Midbrain (tissue), 1 donor: Measurements from ENCODE around the gene CENPX.

Experiments used
- DNase-seq: peaks from one replicate; lab custom pipeline; 2025; lab: John Stamatoyannopoulos, UW

CENPX gene

DNA sequence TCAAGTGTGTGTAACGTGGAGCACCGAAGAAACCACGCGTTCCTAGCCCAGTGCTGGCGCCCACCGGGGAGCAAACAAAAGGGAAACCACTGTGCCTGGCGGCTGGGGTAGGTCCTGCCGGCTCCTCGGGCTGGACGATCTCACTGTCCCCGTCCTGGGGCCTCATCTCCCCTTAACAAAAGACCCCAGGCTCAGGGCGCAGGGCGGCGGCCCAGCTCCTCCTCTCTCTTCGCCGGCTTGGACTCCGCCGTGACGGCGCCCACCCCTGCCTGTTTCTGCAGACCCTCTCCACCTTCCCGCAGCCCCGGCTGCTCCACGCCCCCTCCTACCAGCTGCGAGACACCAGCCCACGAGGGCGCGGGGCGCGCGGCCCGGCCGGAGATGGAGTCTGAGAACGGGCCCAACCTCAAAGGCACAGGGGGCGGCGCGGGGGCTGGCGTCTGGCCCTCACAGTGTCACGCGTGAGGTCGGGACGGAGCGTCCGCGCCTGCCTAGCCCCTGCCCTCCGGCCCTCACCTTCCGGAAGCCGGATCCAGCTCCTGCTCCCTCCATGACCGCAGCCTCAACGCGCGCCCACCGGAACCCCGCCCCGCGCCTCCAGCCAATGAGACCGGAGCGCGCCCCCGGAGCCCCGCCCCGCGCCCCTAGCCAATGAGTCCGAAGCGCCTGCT, at the start of gene CENPX:
Gene CENPX, minus strand, starts transcription at position 569 of the 671 bp plus-strand sequence. Its CDS starts 17 bp downstream, at position 552.
- DNase-seq: no peak

DNA sequence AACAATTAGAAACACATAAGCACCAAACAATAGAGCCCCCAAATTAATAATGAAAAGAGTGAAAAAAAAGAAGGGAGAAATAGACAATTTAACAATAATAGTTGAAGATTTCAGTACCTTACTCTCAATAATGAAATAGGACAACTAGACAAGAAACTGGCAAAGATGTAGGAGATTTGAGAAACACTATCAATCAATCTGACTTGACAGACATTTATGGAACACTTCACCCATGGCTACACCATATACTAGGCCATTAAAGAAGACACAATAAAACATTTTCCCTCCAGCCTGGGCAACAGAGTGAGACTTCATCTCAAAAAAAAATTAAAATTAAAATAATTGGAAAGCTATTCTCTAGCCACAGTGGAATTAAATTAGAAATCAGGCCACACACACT, 47.9 kb upstream of the CENPX start:
- no peak for DNase-seq

DNA sequence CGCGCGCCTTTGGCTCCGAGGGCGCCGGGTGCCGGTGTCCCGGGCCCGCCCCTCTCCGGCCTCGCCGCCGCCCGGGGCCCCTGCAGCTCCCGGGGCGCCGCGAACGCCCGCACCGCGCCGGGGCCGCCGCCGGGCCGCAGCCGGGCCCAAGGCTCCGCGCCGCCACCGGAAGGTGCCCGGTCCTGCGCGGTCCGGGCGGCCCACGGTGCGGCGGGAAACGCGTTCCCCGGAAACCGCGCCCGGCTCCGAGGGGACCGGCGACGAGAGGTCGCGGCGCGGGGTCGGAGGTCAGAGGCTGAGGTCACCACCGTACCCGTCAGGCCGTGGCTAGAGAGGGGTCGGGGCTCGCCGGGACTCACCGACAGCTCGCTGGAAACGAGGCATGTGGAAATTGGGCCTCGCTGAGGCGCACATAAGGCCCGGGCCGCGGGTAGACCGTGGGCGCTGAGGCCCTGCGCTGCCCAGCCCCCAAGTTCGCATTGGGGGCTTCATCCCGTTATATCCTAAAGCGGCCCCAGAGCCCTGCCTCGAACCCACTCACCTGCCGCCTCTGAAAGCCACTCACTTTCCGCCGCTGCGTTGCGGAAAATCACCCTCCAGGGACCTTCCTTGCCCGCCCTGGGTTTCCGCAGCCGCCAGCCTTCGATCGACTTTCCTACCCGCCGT, 43.1 kb upstream of the CENPX start, which contains the start of gene DUS1L:
Gene DUS1L, minus strand, starts transcription at position 167 of the 666 bp plus-strand sequence. CDS start 745 bp downstream, outside the sequence.
- DNase-seq: peak; percentile 44

DNA sequence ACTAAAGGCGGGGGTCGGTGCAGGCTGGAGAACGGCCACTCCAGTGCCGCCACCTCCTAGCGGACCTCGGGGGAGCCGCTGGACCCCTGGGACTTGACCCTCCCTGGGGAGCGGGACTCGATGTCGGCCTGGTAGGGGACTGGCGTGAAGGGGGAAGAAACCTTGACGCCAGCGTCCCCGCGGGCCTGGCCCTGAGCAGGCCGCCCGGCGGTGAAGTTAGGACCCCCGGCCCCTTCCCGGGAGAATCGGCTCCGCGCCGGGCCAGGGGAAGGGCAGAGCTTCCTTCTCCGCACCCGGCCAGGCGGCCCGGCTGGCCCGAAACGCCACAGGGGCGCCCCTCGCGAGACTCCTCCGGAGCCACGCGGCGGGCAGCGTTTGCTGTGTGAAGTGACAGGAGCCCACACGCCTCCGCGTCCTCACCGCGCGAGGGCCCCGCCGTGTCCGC, 42.5 kb upstream of the CENPX start:
- DNase-seq: no peak

- DNase-seq: no peak
Observed at GRCh38 chr17:82064433-82065192, 41.9 kb upstream of the CENPX start.

DNA sequence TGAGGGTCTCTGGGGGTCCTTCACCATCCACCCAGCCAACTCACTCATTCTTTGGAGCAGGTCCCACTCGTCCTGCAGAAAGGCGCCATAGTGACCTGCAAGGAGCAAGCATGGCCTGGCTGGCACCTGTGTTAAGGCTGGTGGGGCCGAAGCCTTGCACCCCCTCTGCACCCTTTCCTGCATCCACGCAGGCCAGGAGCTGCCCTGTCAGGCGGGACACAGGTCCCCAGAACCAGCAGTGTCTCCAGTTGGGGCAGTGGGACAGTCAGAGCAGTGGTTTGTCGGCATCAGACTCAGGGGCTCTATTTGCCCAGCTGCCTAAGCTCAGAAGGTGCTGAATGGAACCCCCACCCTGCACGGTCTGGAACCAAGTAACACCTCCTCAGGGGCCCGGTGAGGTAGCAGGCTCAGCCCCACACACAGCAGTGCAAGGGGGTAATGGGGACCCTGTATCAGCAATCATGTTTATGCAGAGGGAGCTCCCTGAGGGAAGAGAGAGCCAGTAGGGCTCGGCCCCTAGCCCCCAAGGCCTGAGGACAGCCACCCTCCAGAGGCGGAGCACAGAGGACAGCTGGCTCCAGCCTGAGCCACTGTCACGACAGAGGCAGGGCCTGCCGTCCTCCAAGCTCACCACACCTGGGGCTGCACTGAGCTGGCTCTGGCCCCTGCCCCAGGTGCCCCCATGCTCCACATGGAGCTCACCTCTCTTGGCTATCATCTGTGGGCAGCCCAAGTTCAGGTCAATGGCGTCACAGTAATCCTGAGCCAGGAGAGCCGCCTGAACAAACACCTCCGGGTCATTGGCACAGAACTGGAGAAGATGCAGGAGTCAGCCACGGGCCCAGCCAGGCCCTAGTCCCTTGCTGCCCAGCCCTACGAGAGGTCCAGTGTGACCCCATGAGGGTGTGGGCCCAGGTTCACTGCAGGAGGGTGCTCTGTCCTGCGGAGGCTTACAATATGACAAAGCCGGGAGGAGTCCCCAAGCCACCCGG, 41.0 kb upstream of the CENPX start:
- no peak for DNase-seq

GRCh38 chr17:82062984-82063368, 40.3 kb upstream of the CENPX start:
- DNase-seq: no peak

- no peak for DNase-seq
Observed at GRCh38 chr17:82062076-82062983, 39.7 kb upstream of the CENPX start.

DNA sequence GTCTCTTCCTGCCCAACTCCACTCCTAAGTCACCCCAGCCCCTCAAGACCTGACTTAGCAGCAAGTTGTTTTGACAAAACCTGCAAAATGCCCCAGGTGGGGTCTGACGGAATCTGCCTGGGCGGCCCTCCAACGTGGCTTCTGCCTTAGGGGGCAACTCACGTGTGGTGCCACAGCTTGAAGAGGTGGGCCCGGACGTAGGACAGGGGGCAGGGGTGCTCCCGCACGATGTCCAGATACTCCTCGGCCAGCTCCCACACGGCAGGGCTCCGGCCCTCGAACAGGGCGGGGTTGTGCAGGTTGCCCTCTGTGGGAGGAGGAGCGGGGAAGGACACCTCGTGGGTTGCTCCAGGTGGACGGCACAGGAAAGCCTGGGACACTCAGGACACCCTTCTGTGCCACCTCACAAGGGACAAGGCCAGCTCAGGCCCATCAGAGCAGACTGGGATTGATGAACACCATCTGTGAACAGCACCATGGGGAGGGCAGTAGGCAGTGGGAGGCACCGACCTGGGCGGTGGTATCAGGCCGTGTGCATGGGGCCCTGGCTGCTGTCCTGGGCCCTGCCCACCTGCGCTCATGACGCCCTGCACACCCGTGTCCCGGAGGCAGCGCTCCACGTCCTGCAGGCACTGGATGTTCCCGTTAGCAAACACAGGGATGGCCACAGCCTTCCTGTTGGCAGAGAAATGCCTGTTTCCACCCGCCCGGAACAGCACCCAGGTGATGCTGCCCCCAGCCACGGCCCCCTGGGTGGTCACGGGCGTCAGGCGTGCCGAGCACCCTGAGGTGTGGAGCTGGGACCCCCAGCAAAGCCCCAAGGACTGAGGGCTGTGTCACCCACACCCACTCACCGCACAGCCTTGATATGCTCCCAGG, 38.6 kb upstream of the CENPX start:
- DNase-seq: no peak

DNA sequence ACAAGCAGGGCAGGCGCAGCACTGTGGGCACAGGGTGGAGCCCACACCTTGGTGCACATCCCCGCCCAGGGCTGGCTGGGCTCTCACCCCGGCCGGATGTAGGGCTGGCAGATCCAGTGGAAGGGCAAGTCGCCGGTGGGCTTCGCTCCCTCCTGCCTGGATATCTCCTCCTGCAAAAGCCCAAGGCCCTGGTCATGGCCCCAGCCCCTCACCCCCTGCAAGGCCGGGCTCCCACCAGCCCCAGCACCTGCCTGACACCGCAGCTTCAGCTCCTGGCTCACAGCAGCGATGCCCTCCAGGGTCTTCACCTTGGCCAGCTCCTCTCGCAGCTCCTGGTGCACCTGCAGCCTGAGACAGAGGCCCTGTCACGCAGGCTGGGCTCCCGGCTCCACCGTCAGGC, 37.9 kb upstream of the CENPX start:
- DNase-seq: no peak

DNA sequence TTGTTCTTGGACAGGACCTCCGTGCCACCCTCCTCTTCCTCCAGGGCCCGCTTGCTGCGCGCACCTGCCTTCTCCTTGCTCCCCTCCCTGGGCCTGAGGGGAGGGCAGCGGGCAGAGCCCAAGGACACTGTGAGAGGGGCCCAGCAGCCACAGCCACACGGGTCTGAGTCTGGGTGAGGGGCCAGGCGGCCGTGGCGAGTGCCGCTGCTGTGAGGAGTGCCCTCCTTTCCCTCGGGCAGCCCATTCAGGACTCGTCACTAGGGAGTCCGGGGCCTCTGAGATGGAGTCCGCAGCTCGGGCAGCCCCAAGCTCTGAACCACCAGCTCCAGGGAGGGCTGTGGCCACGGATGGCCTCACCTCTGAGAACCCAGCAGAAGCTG, 37.3 kb upstream of the CENPX start:
- DNase-seq: no peak

DNA sequence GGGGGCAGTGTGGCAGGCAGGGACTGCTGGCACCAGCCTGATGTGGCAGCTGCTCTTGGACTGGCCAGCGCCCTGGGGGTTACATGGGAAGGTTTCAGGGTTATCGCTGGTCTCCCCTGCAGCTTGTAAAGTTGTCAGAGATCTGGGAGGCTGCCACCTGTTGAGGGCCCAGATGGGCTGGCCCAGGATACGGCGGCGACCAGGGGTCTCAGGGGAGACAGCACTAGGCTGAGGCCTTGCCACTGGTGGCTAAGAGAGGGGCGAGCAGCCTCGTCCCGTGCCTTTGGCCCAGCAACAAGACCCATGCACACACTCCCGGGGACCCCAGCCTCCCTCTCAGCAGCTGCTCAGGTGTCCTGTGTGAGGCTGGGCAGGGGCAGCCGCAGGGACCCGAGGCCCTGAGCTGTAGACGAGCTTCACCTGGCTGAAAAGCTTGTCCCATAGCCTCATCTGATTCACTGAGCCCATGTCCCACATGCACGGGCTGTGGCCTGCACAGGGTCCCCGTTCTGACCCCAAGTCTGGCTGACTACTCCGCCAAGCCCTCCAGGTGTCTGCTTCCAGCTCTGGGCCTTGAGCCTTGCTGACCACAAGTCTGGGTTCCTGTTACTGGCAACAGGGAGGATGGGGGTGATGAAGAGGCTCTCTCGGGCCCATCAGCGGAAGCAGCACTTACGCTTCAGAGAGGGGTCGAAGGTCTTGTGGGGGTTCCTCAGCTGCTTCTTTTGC, 36.8 kb upstream of the CENPX start:
- no peak for DNase-seq

DNA sequence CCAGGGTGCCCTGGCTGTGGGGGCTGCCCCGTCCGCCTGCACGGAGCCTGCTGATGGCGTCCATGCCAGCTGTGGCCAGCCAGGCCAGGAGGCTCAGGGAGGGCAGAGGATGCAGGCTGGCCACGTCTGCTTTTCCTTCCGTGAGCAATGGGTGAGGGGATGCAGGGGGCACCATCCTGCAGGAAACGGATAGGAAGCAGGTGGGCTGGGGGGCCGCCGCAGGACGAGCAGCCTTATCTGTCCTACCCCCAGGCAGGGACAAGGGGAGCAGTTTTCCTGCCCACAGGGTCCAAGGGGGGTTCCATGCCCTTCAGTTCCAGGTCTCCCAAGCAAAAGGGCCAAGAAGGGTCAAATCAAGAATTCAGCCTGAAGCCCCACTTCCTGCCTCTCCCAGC, 36.2 kb upstream of the CENPX start:
- no peak for DNase-seq

- no peak for DNase-seq
Observed at GRCh38 chr17:82058230-82058854, 35.7 kb upstream of the CENPX start.

DNA sequence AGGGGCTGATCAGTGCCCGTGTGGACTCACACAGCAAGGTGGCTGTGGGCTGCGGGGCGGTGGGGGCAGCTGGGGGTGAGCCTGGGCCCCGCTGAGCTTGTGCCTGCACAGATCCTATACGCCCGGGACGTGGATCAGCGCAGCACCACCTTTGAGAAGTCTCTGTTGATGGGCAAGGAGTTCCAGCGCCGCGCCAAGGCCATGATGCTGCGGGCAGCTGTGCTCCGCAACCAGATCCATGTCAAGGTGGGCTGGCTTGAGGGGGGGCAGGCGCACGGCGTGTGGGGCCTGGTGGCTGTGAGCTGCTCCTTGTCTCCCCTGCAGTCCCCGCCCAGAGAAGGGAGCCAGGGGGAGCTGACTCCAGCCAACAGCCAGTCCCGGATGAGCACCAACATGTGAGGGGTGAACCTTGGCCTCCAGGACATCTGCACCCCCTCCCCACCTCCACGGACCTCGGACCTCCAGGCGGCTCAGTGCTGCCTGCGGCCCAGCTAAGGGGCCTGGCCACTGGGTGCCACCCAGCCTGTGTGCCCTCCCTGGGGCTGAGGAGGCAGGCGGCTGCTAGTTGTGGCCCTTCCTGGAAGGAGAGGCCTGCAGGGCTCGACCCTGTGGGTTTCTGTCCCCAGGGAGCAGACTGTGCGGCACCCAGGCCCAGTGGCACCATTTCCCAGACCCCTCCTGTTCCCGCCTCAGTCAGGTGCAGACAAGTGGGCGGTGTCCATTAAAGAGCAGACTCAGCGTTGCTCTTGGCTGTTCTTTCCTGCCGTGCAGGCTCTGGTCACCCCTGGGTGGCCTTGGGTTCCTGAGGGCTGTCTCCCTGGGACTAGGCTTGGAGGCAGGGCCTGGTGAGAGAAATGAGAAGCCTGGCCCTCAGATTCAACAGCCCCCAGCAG, 34.3 kb upstream of the CENPX start:
- DNase-seq: no peak

- DNase-seq: no peak
Observed at GRCh38 chr17:82055965-82056728, 33.5 kb upstream of the CENPX start.
